Measurements from ENCODE around the gene PAX5. TPM values are rescaled to one million over a fixed set of nuclear protein-coding genes. Genes with fewer than 3 reads are reported as not detected.

PAX5 gene
- total RNA-seq, 1 experiment from 2014 or later: 0.39 TPM

DNA sequence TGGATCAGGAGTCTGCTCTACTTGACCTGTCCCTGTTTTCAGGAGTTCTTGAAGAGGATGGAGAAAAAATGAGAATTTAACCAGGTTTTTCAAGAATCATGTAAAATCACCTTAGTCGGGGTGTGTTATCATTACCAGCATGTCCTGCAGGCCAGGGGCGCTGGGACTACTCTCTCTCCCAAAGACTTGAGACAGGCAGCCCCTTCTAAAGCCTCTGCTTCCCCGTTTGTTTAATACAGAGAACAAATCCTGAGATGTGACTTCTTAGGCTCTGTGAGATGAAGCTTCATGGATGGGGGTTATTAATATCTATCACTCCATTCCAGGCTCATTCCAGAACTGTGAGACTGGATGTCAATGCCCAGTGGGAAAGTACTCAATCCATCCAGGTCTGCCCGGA, 3.0 kb downstream of the PAX5 start:
- no peak overlapping the region for H3K4me3 Mint-ChIP-seq
- no peak overlapping the region for H2AFZ ChIP-seq (ENCODE audit: low read length)

More for the DNA sequence above, 3.0 kb downstream of the PAX5 start:
- no CpG with 5 or more reads among the region's 4 CpGs for WGBS (ENCODE audit: extremely low coverage, insufficient read length, low lambda C conversion rate)
- Histone ChIP-seq H3K79me2 (ENCODE audit: insufficient read depth, low read length) (no peaks in the 10 kb centered on the region), H3K79me1 (ENCODE audit: insufficient read depth, low read depth, low read length, poor library complexity, severe bottlenecking) (no peaks in the 10 kb centered on the region), H3K9ac (ENCODE audit: extremely low read depth, insufficient read length, low read length) (no peak overlapping the region), H3K27me3 (ENCODE audit: insufficient read depth, low read length) (peaks cover 83% of the 10 kb centered on the region), H2BK5ac (ENCODE audit: insufficient read length, low read length) (no peak overlapping the region), H3K14ac (ENCODE audit: insufficient read depth, low read length) (no peak overlapping the region), H3K18ac (ENCODE audit: insufficient read length, low read depth, low read length) (no peak overlapping the region), H3K56ac (ENCODE audit: insufficient read length, low read depth, low read length) (no peak overlapping the region), H4K20me1 (ENCODE audit: control insufficient read depth, insufficient read depth, insufficient read length) (peaks cover 3% of the 10 kb centered on the region), H2BK15ac (ENCODE audit: low read depth, low read length) (no peak overlapping the region), H3T11ph (ENCODE audit: low read length) (no peak overlapping the region), H3K4ac (ENCODE audit: low read depth, low read length) (no peak overlapping the region), H3K9me3 (ENCODE audit: control insufficient read depth, low read depth, low read length) (no peaks in the 10 kb centered on the region), H3K27ac (ENCODE audit: insufficient read length, low read depth, low read length) (no peak overlapping the region), H2BK120ac (ENCODE audit: low read depth, low read length, poor library complexity, severe bottlenecking) (no peak overlapping the region), H2BK12ac (ENCODE audit: insufficient read length, low read depth, low read length) (no peak overlapping the region), H3K4me2 (ENCODE audit: insufficient read depth, insufficient read length, low read length) (no peak overlapping the region), H4K8ac (replicated peaks; ENCODE audit: insufficient read length, low read depth, low read length) (no peak overlapping the region), H4K91ac (ENCODE audit: insufficient read length, low read depth, low read length) (no peak overlapping the region), H3K4me1 (ENCODE audit: insufficient read depth, low read length) (no peaks in the 10 kb centered on the region), H3K23ac (ENCODE audit: insufficient read length, low read depth, low read length) (no peak overlapping the region), H2AK5ac (ENCODE audit: insufficient read length, low read length) (no peak overlapping the region), H2BK20ac (ENCODE audit: low read depth, low read length, poor library complexity, severe bottlenecking) (no peak overlapping the region), H3K23me2 (ENCODE audit: insufficient read length, low read depth, low read length, poor library complexity, severe bottlenecking) (peaks cover 43% of the 10 kb centered on the region), H4K5ac (ENCODE audit: insufficient read length, low read depth, low read length) (no peak overlapping the region)
- TF ChIP-seq, protein P1, sequence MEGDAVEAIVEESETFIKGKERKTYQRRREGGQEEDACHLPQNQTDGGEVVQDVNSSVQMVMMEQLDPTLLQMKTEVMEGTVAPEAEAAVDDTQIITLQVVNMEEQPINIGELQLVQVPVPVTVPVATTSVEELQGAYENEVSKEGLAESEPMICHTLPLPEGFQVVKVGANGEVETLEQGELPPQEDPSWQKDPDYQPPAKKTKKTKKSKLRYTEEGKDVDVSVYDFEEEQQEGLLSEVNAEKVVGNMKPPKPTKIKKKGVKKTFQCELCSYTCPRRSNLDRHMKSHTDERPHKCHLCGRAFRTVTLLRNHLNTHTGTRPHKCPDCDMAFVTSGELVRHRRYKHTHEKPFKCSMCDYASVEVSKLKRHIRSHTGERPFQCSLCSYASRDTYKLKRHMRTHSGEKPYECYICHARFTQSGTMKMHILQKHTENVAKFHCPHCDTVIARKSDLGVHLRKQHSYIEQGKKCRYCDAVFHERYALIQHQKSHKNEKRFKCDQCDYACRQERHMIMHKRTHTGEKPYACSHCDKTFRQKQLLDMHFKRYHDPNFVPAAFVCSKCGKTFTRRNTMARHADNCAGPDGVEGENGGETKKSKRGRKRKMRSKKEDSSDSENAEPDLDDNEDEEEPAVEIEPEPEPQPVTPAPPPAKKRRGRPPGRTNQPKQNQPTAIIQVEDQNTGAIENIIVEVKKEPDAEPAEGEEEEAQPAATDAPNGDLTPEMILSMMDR (conservative IDR thresholded peaks at IDR 0.05): no peak
- Mint-ChIP-seq H3K27ac (no peak overlapping the region), H3K27me3 (ENCODE audit: low read depth) (peaks cover 98% of the 10 kb centered on the region), H3K36me3 (ENCODE audit: insufficient read depth in 1 of 3, low read depth in 3 of 3) (peaks cover 0 to 1% (median 0%) of the 10 kb centered on the region in 3 experiments; a peak in 2 of 7 replicates), H3K9me3 (peaks cover 3 to 6% of the 10 kb centered on the region in 2 experiments; a peak in 4 of 5 replicates), H3K4me1 (peaks cover 34 to 49% of the 10 kb centered on the region in 2 experiments)
- DNase-seq: no peak
